Measurements from ENCODE around the gene GOLT1A.
"Not testable (repeated sequence)": the region's sequence is repeated elsewhere in the genome, so short reads cannot be mapped to it uniquely, and the experiment has no call there.

The GOLT1A gene

GRCh38 chr1:204249736-204250427, 36.1 kb upstream of the GOLT1A start:
- no peak for DNase-seq (ENCODE audit: low read depth in 2 of 2, low spot score in 1 of 2)

- DNase-seq (ENCODE audit: low read depth in 2 of 2, low spot score in 1 of 2), result no peak
Observed at GRCh38 chr1:204248954-204249353, 35.2 kb upstream of the GOLT1A start.

- no peak for DNase-seq (ENCODE audit: low read depth in 2 of 2, low spot score in 1 of 2)
Observed at GRCh38 chr1:204246876-204247275, 33.1 kb upstream of the GOLT1A start.

GRCh38 chr1:204242920-204243319, 29.1 kb upstream of the GOLT1A start:
- no peak for DNase-seq (ENCODE audit: low read depth in 2 of 2, low spot score in 1 of 2)

GRCh38 chr1:204241914-204242313, 28.1 kb upstream of the GOLT1A start:
- no peak for DNase-seq (ENCODE audit: low read depth in 2 of 2, low spot score in 1 of 2)

- no peak for DNase-seq (ENCODE audit: low read depth in 2 of 2, low spot score in 1 of 2)
Observed at GRCh38 chr1:204241050-204241449, 27.3 kb upstream of the GOLT1A start.

GRCh38 chr1:204240233-204240632, 26.4 kb upstream of the GOLT1A start:
- DNase-seq (ENCODE audit: low read depth in 2 of 2, low spot score in 1 of 2), result no peak

GRCh38 chr1:204239401-204239800, 25.6 kb upstream of the GOLT1A start:
- DNase-seq (ENCODE audit: low read depth in 2 of 2, low spot score in 1 of 2), result not testable (repeated sequence)

- not testable (repeated sequence) for DNase-seq (ENCODE audit: low read depth in 2 of 2, low spot score in 1 of 2)
Observed at GRCh38 chr1:204238520-204238919, 24.7 kb upstream of the GOLT1A start.

GRCh38 chr1:204237515-204237914, 23.7 kb upstream of the GOLT1A start:
- not testable (repeated sequence) for DNase-seq (ENCODE audit: low read depth in 2 of 2, low spot score in 1 of 2)

- DNase-seq (ENCODE audit: low read depth in 2 of 2, low spot score in 1 of 2), result no peak
Observed at GRCh38 chr1:204232526-204232925, 18.7 kb upstream of the GOLT1A start.

- no peak for DNase-seq (ENCODE audit: low read depth in 2 of 2, low spot score in 1 of 2)
Observed at GRCh38 chr1:204230211-204230610, 16.4 kb upstream of the GOLT1A start.

- DNase-seq (ENCODE audit: low read depth in 2 of 2, low spot score in 1 of 2), result no peak
Observed at GRCh38 chr1:204228896-204229295, 15.1 kb upstream of the GOLT1A start.

GRCh38 chr1:204227996-204228785, 14.4 kb upstream of the GOLT1A start:
- DNase-seq (ENCODE audit: low read depth in 2 of 2, low spot score in 1 of 2), result no peak

- no peak for DNase-seq (ENCODE audit: low read depth in 2 of 2, low spot score in 1 of 2)
Observed at GRCh38 chr1:204227351-204227750, 13.6 kb upstream of the GOLT1A start.

GRCh38 chr1:204225841-204226735, 12.3 kb upstream of the GOLT1A start:
- DNase-seq (ENCODE audit: low read depth in 2 of 2, low spot score in 1 of 2), result no peak

GRCh38 chr1:204224655-204225054, 10.9 kb upstream of the GOLT1A start:
- no peak for DNase-seq (ENCODE audit: low read depth in 2 of 2, low spot score in 1 of 2)

- no peak for DNase-seq (ENCODE audit: low read depth in 2 of 2, low spot score in 1 of 2)
Observed at GRCh38 chr1:204223129-204223860, 9.5 kb upstream of the GOLT1A start.

- no peak for DNase-seq (ENCODE audit: low read depth in 2 of 2, low spot score in 1 of 2)
Observed at GRCh38 chr1:204222764-204223055, 8.9 kb upstream of the GOLT1A start.

- DNase-seq (ENCODE audit: low read depth in 2 of 2, low spot score in 1 of 2), result no peak
Observed at GRCh38 chr1:204222006-204222763, 8.4 kb upstream of the GOLT1A start.
